RWPE1 (cell line): ENCODE data around the gene VSTM5.
"Not testable (repeated sequence)": the region's sequence is repeated elsewhere in the genome, so short reads cannot be mapped to it uniquely, and the experiment has no call there.

Experiments used
- CTCF ChIA-PET: fragments of 350-600 bp; sonication (Branson Sonifier 250); formaldehyde crosslinking; extraction: SDS; loops from one replicate; lab custom pipeline; 2021; lab: Yijun Ruan, JAX
- POLR2A ChIA-PET: fragments of 400-600 bp; formaldehyde crosslinking; extraction: SDS; loops from one replicate; lab custom pipeline; 2020; ENCODE audit warnings: antibody characterized with exemption; ENCODE audit not compliant: low non-redundant PET; lab: Yijun Ruan, JAX
- DNase-seq: peaks from one replicate; pipeline ENCODE4 v3.0.0; 2012; ENCODE audit warnings: low spot score
- H3K27ac ChIP-seq: fragments of 450-650 bp; 2 replicates; pipeline ENCODE4 v1.5.1; 2017
- CTCF ChIP-seq: fragments of 450-650 bp; conservative IDR thresholded peaks from 2 replicates; pipeline ENCODE4 v1.5.1; 2017; ENCODE audit warnings: low read depth, mild to moderate bottlenecking

VSTM5 gene

GRCh38 chr11:93871526-93871925 is 21.1 kb upstream of the VSTM5 start:
- ChIA-PET CTCF (interaction anchor here (0.6 kb wide), 1 partner anchor 11 kb away, joined by 3 read pairs; no protein-coding TSS in a partner anchor), POLR2A (no interaction called here)
- H3K27ac ChIP-seq = no peak overlapping the region
- no peak for DNase-seq
- no peak for TF ChIP-seq CTCF

GRCh38 chr11:93870616-93871015 is 20.2 kb upstream of the VSTM5 start:
- ChIA-PET CTCF (interaction anchor here (0.6 to 0.9 kb wide), 2 partner anchors 25 to 224 kb away, joined by 4 to 5 read pairs; no protein-coding TSS in a partner anchor), POLR2A (no interaction called here)
- no peak for DNase-seq
- no peak for TF ChIP-seq CTCF
- H3K27ac ChIP-seq = no peak overlapping the region

GRCh38 chr11:93869830-93870229 is 19.4 kb upstream of the VSTM5 start:
- CTCF ChIA-PET = interaction anchor here (0.6 to 0.9 kb wide), 2 partner anchors 26 to 1147 kb away, joined by 3 to 4 read pairs; no protein-coding TSS in a partner anchor
- TF ChIP-seq CTCF = no peak
- DNase-seq = no peak

GRCh38 chr11:93868404-93868803 is 18.0 kb upstream of the VSTM5 start:
- DNase-seq, POLR2A ChIA-PET, CTCF ChIA-PET: not testable (repeated sequence)

More at GRCh38 chr11:93869830-93870229, 19.4 kb upstream of the VSTM5 start:
- H3K27ac ChIP-seq = no peak overlapping the region
- POLR2A ChIA-PET = no interaction called here

GRCh38 chr11:93861808-93862207 is 11.4 kb upstream of the VSTM5 start:
- ChIA-PET POLR2A (no interaction called here), CTCF (no interaction called here)
- no peak for TF ChIP-seq CTCF
- DNase-seq = no peak
- no peak overlapping the region for H3K27ac ChIP-seq

More at GRCh38 chr11:93868404-93868803, 18.0 kb upstream of the VSTM5 start:
- not testable (repeated sequence) for H3K27ac ChIP-seq

- no peak overlapping the region for H3K27ac ChIP-seq
- TF ChIP-seq CTCF = no peak
- no peak for DNase-seq
- CTCF ChIA-PET = interaction anchor here (0.6 kb wide), 1 partner anchor 710 kb away, joined by 3 read pairs; no protein-coding TSS in a partner anchor
- POLR2A ChIA-PET = no interaction called here
These were observed 7.8 kb upstream of the VSTM5 start for GRCh38 chr11:93858121-93858775.
